Thoracic aorta (tissue), 2 donors: ENCODE measurements around the gene NCOA3. TPM values are rescaled to one million over a fixed set of nuclear protein-coding genes. Genes with fewer than 3 reads are reported as not detected.
"Not testable (repeated sequence)": the region's sequence is repeated elsewhere in the genome, so short reads cannot be mapped to it uniquely, and the experiment has no call there.

Source experiments
- ATAC-seq: fragments of 150-250 bp; one replicate; pipeline ENCODE4 v1.8.0; 2017; ENCODE audit warnings: low read depth; ENCODE audit not compliant: insufficient number of reproducible peaks, low FRiP score
- DNase-seq: peaks from one replicate; pipeline ENCODE4 v3.0.0-alpha.2; 2020; ENCODE audit warnings: low spot score
- H3K27ac ChIP-seq, 2 donors: fragments of 200-600 bp; sonication (generic); 1 replicate in 1 of 2; 2 replicates in 1 of 2; pipeline ENCODE4 v1.5.1; 2016; ENCODE audit warnings: mild to moderate bottlenecking in 2 of 2, moderate library complexity in 2 of 2
- H3K27me3 ChIP-seq: fragments of 200-600 bp; sonication (generic); replicated peaks from 2 replicates; pipeline ENCODE4 v1.6.0; 2016; ENCODE audit warnings: mild to moderate bottlenecking; ENCODE audit not compliant: insufficient read depth
- H3K36me3 ChIP-seq: fragments of 200-600 bp; sonication (generic); one replicate; pipeline ENCODE4 v1.5.1; 2016
- H3K4me1 ChIP-seq, 2 donors: fragments of 200-600 bp; sonication (generic); 1 replicate in 1 of 2; 2 replicates in 1 of 2; pipeline versions ENCODE4 v1.5.1 to v1.6.0; 2016; ENCODE audit warnings: low read depth in 2 of 2, mild to moderate bottlenecking in 1 of 2; ENCODE audit not compliant: control insufficient read depth in 1 of 2
- H3K4me3 ChIP-seq: fragments of 200-600 bp; sonication (generic); 2 replicates; pipeline ENCODE4 v1.5.1; 2016; ENCODE audit warnings: mild to moderate bottlenecking
- H3K9me3 ChIP-seq: fragments of 200-600 bp; sonication (generic); 2 replicates; pipeline ENCODE4 v1.5.1; 2016
- total RNA-seq, 2 donors: library from RNA; depleted of rRNA; stranded (reverse); fragments of >200 nt; gene quantifications; one replicate each; pipeline versions ENCODE4 v1.1.0 to v1.2.3, GENCODE V29; 2016
- TF ChIP-seq, protein P1 (sequence below): fragments of 200-600 bp; sonication (generic); IDR thresholded peaks from one replicate; pipeline ENCODE4 v1.5.1; 2019; ENCODE audit warnings: antibody characterized with exemption

NCOA3 gene
- total RNA-seq, 2 donors from 2014 or later: 44.3 to 68.1 TPM

DNA sequence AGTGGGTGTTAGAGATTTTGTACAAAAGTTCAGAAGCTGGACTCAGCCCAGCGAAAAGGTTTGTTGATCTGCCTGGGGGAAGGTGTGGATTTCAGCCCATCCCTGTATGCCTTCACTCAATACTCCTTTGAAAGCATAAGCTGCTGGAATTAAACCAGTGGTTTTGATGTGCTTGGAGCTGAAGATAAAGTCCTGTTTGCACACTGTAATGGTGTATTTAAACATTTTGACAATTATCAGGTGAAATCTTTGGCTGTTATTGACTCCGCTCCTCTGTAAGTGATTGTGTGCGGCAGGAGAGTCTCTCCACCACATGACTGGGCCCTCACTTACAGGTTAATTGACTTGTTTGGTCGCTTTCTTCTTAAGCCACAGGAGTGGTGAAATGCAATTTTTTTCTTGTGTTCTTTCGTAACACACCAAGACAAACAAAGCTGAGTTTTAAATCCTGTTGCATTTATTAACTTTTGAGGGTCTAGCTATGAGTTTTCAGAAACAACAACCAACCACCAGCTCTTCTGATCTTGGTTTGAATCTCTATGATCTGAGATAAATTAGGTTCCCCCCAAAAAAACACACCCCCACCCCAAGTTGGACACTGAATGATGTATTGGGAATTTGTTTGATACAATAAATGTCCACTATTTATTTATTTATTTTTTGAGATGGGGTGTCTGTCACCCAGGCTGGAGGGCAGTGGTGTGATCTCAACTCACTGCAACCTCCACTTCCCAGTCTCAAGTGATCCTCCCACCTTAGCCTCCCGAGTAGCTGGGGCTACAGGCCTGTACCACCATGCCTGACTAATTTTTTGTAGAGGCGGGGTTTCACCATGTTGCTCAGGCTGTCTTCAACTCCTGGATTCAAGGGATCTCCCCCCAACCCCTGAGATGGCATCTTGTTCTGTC is 46.3 kb upstream of the NCOA3 start:
- ATAC-seq: no peak
- Histone ChIP-seq H3K27me3 (no peaks in the 10 kb centered on the region), H3K4me1 (peaks cover 0 to 7% of the 10 kb centered on the region in 2 donors), H3K36me3 (no peaks in the 10 kb centered on the region), H3K27ac (no peak overlapping the region), H3K4me3 (no peak overlapping the region), H3K9me3 (no peaks in the 10 kb centered on the region)
- TF ChIP-seq, protein P1, sequence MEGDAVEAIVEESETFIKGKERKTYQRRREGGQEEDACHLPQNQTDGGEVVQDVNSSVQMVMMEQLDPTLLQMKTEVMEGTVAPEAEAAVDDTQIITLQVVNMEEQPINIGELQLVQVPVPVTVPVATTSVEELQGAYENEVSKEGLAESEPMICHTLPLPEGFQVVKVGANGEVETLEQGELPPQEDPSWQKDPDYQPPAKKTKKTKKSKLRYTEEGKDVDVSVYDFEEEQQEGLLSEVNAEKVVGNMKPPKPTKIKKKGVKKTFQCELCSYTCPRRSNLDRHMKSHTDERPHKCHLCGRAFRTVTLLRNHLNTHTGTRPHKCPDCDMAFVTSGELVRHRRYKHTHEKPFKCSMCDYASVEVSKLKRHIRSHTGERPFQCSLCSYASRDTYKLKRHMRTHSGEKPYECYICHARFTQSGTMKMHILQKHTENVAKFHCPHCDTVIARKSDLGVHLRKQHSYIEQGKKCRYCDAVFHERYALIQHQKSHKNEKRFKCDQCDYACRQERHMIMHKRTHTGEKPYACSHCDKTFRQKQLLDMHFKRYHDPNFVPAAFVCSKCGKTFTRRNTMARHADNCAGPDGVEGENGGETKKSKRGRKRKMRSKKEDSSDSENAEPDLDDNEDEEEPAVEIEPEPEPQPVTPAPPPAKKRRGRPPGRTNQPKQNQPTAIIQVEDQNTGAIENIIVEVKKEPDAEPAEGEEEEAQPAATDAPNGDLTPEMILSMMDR: no peak
- no peak for DNase-seq

DNA sequence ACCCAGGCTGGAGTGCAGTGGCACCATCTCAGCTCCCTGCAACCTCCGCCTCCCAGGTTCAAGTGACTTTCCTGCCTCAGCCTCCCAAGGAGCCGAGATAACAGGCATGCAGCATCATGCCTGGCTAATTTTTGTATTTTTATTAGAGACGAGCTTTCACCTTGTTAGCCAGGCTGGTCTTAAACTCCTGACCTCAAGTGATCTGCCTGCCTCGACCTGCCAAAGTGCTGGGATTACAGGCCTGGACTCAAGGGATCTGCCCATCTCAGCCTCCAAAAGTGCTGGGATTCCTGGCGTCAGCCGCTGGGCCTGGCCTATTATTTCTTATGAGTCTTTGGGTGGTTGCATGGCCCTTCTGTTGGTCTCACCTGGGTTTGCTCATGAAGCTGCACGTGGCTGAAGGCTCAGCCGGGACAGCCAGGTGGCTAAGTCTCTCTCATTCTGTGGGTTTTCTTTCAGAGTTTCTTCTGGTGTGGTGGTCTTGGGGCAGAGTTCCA is 45.6 kb upstream of the NCOA3 start:
- Histone ChIP-seq H3K4me3 (no peak overlapping the region), H3K9me3 (no peaks in the 10 kb centered on the region), H3K27ac (no peak overlapping the region), H3K36me3 (no peaks in the 10 kb centered on the region), H3K4me1 (peaks cover 0 to 7% of the 10 kb centered on the region in 2 donors), H3K27me3 (no peaks in the 10 kb centered on the region)
- TF ChIP-seq, protein P1: no peak
- no peak for DNase-seq
- no peak for ATAC-seq

DNA sequence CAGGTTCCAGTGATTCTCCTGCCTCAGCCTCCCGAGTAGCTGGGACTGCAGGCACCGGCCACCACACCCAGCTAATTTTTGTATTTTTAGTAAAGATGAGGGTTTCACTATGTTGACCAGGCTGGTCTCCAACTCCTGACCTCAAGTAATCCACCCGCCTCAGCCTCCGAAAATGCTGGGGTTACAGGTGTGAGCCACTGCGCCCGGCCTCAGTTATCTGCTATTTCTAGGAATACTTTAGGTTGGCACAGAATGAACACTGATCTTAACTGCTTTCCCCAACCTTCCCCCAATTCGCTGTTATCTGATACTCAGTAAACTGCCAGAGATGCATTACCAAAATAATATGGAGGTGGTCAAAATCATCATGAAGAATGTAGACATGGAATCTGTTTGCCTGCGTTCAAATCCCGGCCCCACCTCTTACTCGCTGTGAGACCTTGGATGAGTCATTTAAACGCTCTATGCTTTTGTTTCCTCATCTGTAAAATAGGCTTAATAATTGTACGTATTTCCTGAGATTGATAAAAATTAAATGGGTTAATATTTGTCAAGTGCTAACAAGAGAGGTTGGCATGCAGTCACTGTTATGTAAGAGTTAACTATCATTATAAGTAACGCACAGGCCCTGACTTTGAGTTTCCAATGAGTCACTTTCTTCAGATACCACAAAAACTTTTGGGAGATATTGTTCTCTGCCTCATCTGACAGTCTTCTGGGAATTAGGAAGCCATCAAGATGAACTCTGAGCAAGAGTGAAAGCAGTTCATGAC is 44.5 kb upstream of the NCOA3 start:
- DNase-seq: no peak
- Histone ChIP-seq H3K27me3 (no peaks in the 10 kb centered on the region), H3K4me1 (peaks cover 0 to 7% of the 10 kb centered on the region in 2 donors), H3K4me3 (no peak overlapping the region), H3K36me3 (no peaks in the 10 kb centered on the region), H3K9me3 (no peaks in the 10 kb centered on the region), H3K27ac (no peak overlapping the region)
- TF ChIP-seq, protein P1: no peak
- no peak for ATAC-seq

DNA sequence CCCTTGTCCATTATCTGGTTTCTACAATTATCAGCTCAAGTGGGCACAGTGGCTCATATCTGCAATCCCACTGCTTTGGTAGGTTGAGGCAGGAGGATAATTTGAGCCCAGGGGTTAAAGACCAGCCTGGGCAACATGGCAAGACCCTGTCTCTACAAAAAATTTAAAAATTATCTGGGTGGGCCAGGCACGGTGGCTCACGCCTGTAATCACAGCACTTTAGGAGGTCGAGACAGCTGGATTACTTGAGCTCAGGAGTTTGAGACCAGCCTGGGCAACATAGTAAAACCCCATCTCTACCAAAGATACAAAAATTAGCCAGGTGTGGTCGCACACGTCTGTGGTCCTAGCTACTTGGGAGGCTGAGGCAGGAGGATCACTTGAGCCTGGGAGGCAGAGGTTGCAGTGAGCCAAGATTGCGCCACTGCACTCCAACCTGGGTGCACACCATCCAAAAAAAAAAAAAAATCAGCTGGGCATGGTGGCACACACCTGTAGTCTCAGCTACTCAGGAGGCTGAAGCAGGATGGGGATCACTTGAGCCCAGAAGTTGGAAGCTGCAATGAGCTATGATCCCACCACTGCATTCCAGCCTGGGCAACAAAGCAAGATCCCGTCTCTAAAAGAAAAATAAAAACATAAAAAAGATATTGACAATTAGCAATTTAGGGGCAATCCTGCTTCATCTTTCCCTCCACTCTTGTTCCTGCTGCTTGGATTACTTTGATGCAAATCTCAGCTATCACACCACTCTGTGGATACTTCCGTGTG is 43.2 kb upstream of the NCOA3 start:
- not testable (repeated sequence) for DNase-seq, H3K27me3 ChIP-seq, ATAC-seq, H3K4me1 ChIP-seq, H3K4me3 ChIP-seq, H3K27ac ChIP-seq, H3K36me3 ChIP-seq, H3K9me3 ChIP-seq

DNA sequence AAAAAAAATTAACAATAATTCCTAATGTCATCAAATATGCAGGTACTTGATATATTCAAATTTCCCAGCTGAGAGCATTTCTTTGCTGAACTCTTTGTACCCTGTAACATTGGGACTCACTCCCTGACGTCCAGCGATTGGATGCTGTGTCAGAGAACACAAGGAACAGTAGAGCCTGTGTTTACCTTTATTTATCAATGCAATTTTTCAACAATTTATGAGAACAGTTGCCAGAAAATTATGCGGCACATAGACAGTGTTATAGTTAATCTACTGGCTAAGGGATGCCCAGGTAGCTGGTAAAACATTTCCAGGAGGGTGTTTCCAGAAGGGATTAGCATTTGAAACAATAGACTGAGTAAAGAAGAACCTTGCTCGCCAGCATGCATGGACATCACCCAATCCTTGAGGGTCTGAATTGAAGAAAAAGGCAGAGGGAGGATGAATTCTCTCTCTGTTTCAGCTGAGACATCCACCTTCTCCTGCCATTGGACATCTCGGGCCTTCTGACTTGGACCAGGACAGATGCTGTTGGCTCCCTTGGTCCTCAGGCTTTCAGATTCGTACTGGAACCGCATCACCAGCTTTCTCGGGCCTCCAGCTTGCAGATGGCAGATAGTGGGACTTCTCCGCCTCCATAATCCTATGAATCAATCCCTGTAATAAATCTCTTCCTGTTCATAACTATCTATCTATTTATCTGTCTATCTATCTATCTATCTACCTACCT is 42.2 kb upstream of the NCOA3 start:
- TF ChIP-seq, protein P1: no peak
- Histone ChIP-seq H3K4me1 (peaks cover 7 to 10% of the 10 kb centered on the region in 2 donors), H3K9me3 (no peaks in the 10 kb centered on the region), H3K36me3 (no peaks in the 10 kb centered on the region), H3K4me3 (no peak overlapping the region), H3K27ac (no peak overlapping the region), H3K27me3 (no peaks in the 10 kb centered on the region)
- no peak for ATAC-seq
- DNase-seq: no peak

DNA sequence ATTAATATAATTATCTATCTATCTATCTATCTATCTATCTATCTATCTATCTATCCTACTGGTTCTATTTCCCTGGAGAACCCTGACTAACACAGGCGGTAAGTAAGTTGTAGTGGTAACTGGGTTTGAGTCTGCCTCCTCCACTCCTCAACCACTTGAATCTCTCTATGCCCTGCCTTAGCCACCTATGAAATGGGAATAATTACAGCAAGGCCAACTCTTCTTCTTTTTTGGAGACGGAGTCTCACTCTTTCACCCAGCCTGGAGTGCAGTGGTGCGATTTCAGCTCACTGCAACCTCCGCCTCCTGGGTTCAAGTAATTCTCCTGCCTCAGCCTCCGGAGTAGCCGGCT is 41.0 kb upstream of the NCOA3 start:
- H3K4me3 ChIP-seq, ATAC-seq, DNase-seq, H3K9me3 ChIP-seq, H3K27me3 ChIP-seq, H3K36me3 ChIP-seq: not testable (repeated sequence)
- H3K27ac ChIP-seq: peak overlapping the region in 1 of 2 donors; percentile 3
- peaks cover 16 to 23% of the 10 kb centered on the region in 2 donors for H3K4me1 ChIP-seq
